Upper lobe of left lung (tissue), 6 donors: ENCODE measurements around the gene SCYGR8. TPM values are rescaled to one million over a fixed set of nuclear protein-coding genes. Genes with fewer than 3 reads are reported as not detected.

Experiments
- ATAC-seq, 2 donors: fragments of 200-7000 bp; cut with Tn5 transposase; one replicate each; pipeline ENCODE4 v1.9.1; 2022; ENCODE audit warnings: mild to moderate bottlenecking in 2 of 2, moderate library complexity in 2 of 2; ENCODE audit not compliant: low FRiP score in 2 of 2
- DNase-seq, 2 donors: peaks; one replicate each; pipeline ENCODE4 v3.0.0-alpha.2; 2019 to 2020
- H3K27ac ChIP-seq, 4 donors: fragments of 200-600 bp; sonication (generic); one replicate each; pipeline ENCODE4 v1.5.1; 2016 to 2019
- H3K27me3 ChIP-seq, 4 donors: fragments of 200-600 bp; sonication (generic); one replicate each; pipeline ENCODE4 v1.5.1; 2017 to 2019
- H3K36me3 ChIP-seq, 4 donors: fragments of 200-600 bp; sonication (generic); one replicate each; pipeline ENCODE4 v1.5.1; 2016 to 2019
- H3K4me1 ChIP-seq, 4 donors: fragments of 200-600 bp; sonication (generic); one replicate each; pipeline ENCODE4 v1.5.1; 2018 to 2019
- H3K4me3 ChIP-seq, 4 donors: fragments of 200-600 bp; sonication (generic); one replicate each; pipeline ENCODE4 v1.5.1; 2017 to 2019; ENCODE audit warnings: mild to moderate bottlenecking in 2 of 4, moderate library complexity in 1 of 4
- H3K9me3 ChIP-seq, 4 donors: fragments of 200-600 bp; sonication (generic); one replicate each; pipeline ENCODE4 v1.5.1; 2018 to 2019
- CTCF ChIP-seq, 6 experiments: fragments of 450-650 bp in 4 of 6; fragments of 200-600 bp in 2 of 6; sonication (generic) in 2 of 6; IDR thresholded peaks; one replicate each; pipeline ENCODE4 v1.5.1; 2016 to 2019; ENCODE audit warnings: antibody characterized with exemption in 6 of 6
- EP300 ChIP-seq, 4 donors: sonication (generic); formaldehyde crosslinking; IDR thresholded peaks; one replicate each; pipeline ENCODE4 v1.5.1; 2017; ENCODE audit warnings: antibody characterized with exemption in 4 of 4, control low read depth in 2 of 4
- POLR2A ChIP-seq, 4 donors: fragments of 450-650 bp; IDR thresholded peaks; one replicate each; pipeline ENCODE4 v1.5.1; 2016 to 2017; ENCODE audit warnings: antibody characterized with exemption in 4 of 4, mild to moderate bottlenecking in 2 of 4
- POLR2AphosphoS5 ChIP-seq, 2 donors: sonication (generic); formaldehyde crosslinking; IDR thresholded peaks; one replicate each; pipeline ENCODE4 v1.5.1; 2017; ENCODE audit warnings: antibody characterized with exemption in 2 of 2
- WGBS, 2 donors: methylation state at CpG; one replicate each; pipeline ENCODE4 v1.1.5; 2017 to 2018; 5-methylcytosine and 5-hydroxymethylcytosine counted together
- small RNA-seq, 4 donors: library from RNA; depleted of rRNA; stranded (forward); fragments of <200 nt; gene quantifications; one replicate each; pipeline ENCODE3, GENCODE V24; 2016
- total RNA-seq, 6 donors: library from RNA; depleted of rRNA in 4 of 6; stranded (reverse); fragments of >200 nt in 4 of 6; gene quantifications; one replicate each; pipeline versions ENCODE4 v1.1.0 to v1.2.1, GENCODE V29; 2016 to 2021
- donor health status: DM: no; HTN: no; CAD: no; lungs with moderate emphysema.
- donor health status: DM: no; HTN: yes; CAD: no; lungs with severe emphysema.

The SCYGR8 gene
- total RNA-seq, 6 donors from 2014 or later, result not detected

- no peak for ATAC-seq
- Histone ChIP-seq H3K27me3 (no peaks in the 10 kb centered on the region), H3K36me3 (no peaks in the 10 kb centered on the region), H3K9me3 (no peaks in the 10 kb centered on the region), H3K4me1 (peaks cover 0 to 3% (median 0%) of the 10 kb centered on the region in 4 donors), H3K4me3 (no peak overlapping the region), H3K27ac (no peak overlapping the region)
- DNase-seq, result no peak
- TF ChIP-seq POLR2AphosphoS5 (IDR thresholded peaks at IDR 0.05) (no peak), POLR2A (IDR thresholded peaks at IDR 0.05) (no peak), EP300 (IDR thresholded peaks at IDR 0.05) (no peak), CTCF (IDR thresholded peaks at IDR 0.05) (no peak)
- 46 to 57% methylated on average over 1 of the region's 1 CpG for WGBS, 2 donors
Measured at GRCh38 chr2:227785293-227785692, 39.6 kb downstream of the SCYGR8 start.

DNA sequence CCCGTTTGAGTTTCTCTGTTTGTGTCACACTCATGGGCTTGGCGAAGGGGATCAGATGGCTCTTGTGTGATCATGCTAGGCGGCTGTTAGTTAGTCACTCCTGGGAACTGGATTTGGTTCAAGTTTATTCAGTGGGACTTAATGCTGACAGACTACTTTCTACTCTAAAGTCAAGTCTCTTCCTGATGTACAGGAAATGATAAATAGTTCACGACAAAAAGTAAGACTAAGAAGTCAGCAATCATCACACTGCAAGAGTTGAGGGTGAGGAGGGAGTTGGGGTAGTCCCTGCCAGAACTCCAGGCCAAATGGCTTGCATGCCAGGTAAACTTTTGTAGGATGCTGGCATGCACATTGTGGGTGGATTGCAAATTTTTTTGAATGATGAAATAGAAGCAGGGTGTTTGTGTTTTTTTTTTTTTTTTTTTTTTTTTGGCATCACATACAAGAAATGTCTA is 42.9 kb downstream of the SCYGR8 start:
- ATAC-seq, result no peak

DNA sequence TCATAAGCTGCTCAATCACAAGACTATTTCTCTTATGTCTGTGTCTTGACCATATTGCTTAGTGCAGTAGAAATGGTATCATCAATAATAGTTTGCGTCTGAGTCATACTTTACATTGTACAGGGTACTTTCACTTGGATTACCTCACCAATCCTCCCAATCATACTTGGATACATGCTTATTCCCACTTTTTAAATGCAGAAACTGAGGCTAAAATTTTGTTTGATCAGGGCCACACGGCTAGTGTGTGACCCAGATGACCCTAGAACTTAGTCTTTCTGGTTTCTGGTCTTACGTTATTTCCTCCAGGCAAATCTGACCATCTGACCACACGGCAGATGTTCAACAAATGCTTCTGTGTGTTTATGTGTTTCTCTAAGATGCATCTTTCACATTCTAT is 44.1 kb downstream of the SCYGR8 start:
- Histone ChIP-seq H3K27ac (no peak overlapping the region), H3K4me1 (no peaks in the 10 kb centered on the region), H3K9me3 (no peaks in the 10 kb centered on the region), H3K27me3 (no peaks in the 10 kb centered on the region), H3K36me3 (no peaks in the 10 kb centered on the region), H3K4me3 (no peak overlapping the region)
- ATAC-seq (no peak), DNase-seq (no peak)
- WGBS, 2 donors, result 78% methylated on average over 4 of the region's 4 CpGs
- TF ChIP-seq POLR2AphosphoS5 (IDR thresholded peaks at IDR 0.05) (no peak), EP300 (IDR thresholded peaks at IDR 0.05) (no peak), POLR2A (IDR thresholded peaks at IDR 0.05) (no peak), CTCF (IDR thresholded peaks at IDR 0.05) (no peak)

More for the DNA sequence above, 42.9 kb downstream of the SCYGR8 start:
- no peak for DNase-seq
- Histone ChIP-seq H3K27me3 (no peaks in the 10 kb centered on the region), H3K4me1 (peaks cover 0 to 3% (median 0%) of the 10 kb centered on the region in 4 donors), H3K9me3 (no peaks in the 10 kb centered on the region), H3K27ac (no peak overlapping the region), H3K36me3 (no peaks in the 10 kb centered on the region), H3K4me3 (no peak overlapping the region)
- TF ChIP-seq EP300 (IDR thresholded peaks at IDR 0.05) (no peak), POLR2A (IDR thresholded peaks at IDR 0.05) (no peak), POLR2AphosphoS5 (IDR thresholded peaks at IDR 0.05) (no peak), CTCF (IDR thresholded peaks at IDR 0.05) (no peak)
- 64 to 72% methylated on average over 4 of the region's 4 CpGs for WGBS, 2 donors

DNA sequence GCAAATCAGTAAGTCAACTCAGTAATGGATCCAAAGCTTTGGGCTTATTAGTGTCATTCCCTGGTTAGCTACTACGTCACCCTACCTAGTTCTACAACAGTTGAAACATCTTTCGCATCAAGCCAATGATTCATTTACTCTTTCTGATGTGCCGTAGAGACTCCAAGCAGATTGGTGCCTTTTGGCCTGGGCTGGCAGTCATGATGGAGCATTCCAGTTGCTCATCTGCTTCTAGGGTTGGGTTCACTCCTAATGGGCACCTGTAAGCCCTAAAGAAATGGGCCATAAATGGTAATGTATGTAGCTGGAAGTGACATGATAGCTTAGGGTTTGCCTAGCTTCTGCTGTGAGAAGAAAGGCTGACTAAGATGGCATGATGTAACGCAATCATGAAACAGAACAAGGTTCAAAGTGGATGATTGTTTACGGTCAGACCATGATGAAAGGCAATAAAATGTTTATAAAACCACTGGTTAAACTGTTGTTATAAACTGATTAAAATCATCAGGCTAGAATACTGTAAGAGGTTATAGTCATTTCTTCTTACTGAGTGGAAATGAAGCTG is 47.5 kb downstream of the SCYGR8 start:
- Histone ChIP-seq H3K4me3 (no peak overlapping the region), H3K9me3 (no peaks in the 10 kb centered on the region), H3K27ac (no peak overlapping the region), H3K36me3 (no peaks in the 10 kb centered on the region), H3K27me3 (no peaks in the 10 kb centered on the region), H3K4me1 (no peaks in the 10 kb centered on the region)
- ATAC-seq (no peak), DNase-seq (no peak)
- TF ChIP-seq POLR2AphosphoS5 (IDR thresholded peaks at IDR 0.05) (no peak), CTCF (IDR thresholded peaks at IDR 0.05) (no peak), POLR2A (IDR thresholded peaks at IDR 0.05) (no peak), EP300 (IDR thresholded peaks at IDR 0.05) (no peak)
- WGBS, 2 donors, result 89 to 95% methylated on average over 5 of the region's 5 CpGs

Small RNA genes within 50 kb of the gene (small RNA-seq; reads per million reads assigned to genes)
- 0 reads per million in 4 donors for gene RNA5SP121
- gene SNRPGP8, result 0 reads per million in 4 donors

Other genes with a start within 250 kb of the SCYGR8 start
- not detected for gene SCYGR2, start 147.0 kb upstream of the SCYGR8 start, total RNA-seq
- not detected for gene SCYGR3, start 131.1 kb upstream of the SCYGR8 start, total RNA-seq
- gene SCYGR4, start 128.4 kb upstream of the SCYGR8 start, total RNA-seq, result not detected
- not detected for gene SCYGR5, start 79.1 kb upstream of the SCYGR8 start, total RNA-seq
- gene SLC19A3, start 27.9 kb upstream of the SCYGR8 start, total RNA-seq, result 10 to 100 TPM; 12.6 to 53.4 (median 32.1) TPM
- gene SCYGR6, start 21.1 kb upstream of the SCYGR8 start, total RNA-seq, result not detected
- not detected for gene SCYGR7, start 17.6 kb upstream of the SCYGR8 start, total RNA-seq
- gene CCL20, start 67.9 kb downstream of the SCYGR8 start, total RNA-seq, result 1 to 10 TPM in 4 of 6 donors, under 1 TPM in 1, not detected in 1; 0.66 to 8.6 (median 3.8) TPM
- 10 to 100 TPM in 1 of 6 donors, 1 to 10 TPM in 4, under 1 TPM in 1; 0.66 to 18.7 (median 4.5) TPM for gene DAW1, start 125.7 kb downstream of the SCYGR8 start, total RNA-seq